ENCODE measurements around the gene HSPB7. TPM values are rescaled to one million over a fixed set of nuclear protein-coding genes. Genes with fewer than 3 reads are reported as not detected.

Gene HSPB7
- polyA plus RNA-seq, 3 donors, result not detected

- peaks cover 23 to 38% of the 10 kb centered on the region in 2 donors for H3K4me1 ChIP-seq (ENCODE audit: control insufficient read depth in 1 of 2, insufficient read depth in 2 of 2, low read length in 2 of 2)
Observed at GRCh38 chr1:15965228-15965767, 52.5 kb downstream of the HSPB7 start.

More at GRCh38 chr1:15965228-15965767, 52.5 kb downstream of the HSPB7 start:
- no peaks in the 10 kb centered on the region for H3K27me3 ChIP-seq (ENCODE audit: control insufficient read depth in 2 of 2, insufficient read depth in 2 of 2, low read length in 2 of 2)
- peaks cover 0 to 4% of the 10 kb centered on the region in 2 donors for H3K9me3 ChIP-seq (replicated peaks in 1 of 2; ENCODE audit: control insufficient read depth in 1 of 2, insufficient read depth in 1 of 2, low read length in 2 of 2)
- H3K79me2 ChIP-seq (ENCODE audit: insufficient read depth, low read length), result peaks cover 83% of the 10 kb centered on the region
- WGBS (ENCODE audit: insufficient coverage), result 86% methylated on average over 2 of the region's 7 CpGs
- H3K4me1 Mint-ChIP-seq, result peaks cover 39% of the 10 kb centered on the region
- H3K36me3 ChIP-seq (replicated peaks in 1 of 2; ENCODE audit: control insufficient read depth in 1 of 2, insufficient read depth in 2 of 2, low read length in 2 of 2), result peaks cover 24 to 40% of the 10 kb centered on the region in 2 donors
- peak overlapping the region; percentile 33 for H3K4me2 ChIP-seq (replicated peaks; ENCODE audit: extremely low read depth, low read length, poor library complexity, severe bottlenecking)
- peak overlapping the region in 6 of 7 donors; percentile 81 to 97 (median 87) for H3K27ac Mint-ChIP-seq
- peak overlapping the region in 1 of 3 experiments; percentile 30 for H3K4me3 ChIP-seq (replicated peaks in 1 of 3; ENCODE audit: low read depth in 2 of 3, low read length in 3 of 3)
- H3K9ac ChIP-seq (ENCODE audit: insufficient read depth, low read length, poor library complexity, severe bottlenecking), result peak overlapping the region; percentile 12
- peaks cover 0 to 2% (median 0%) of the 10 kb centered on the region in 3 donors for H3K27me3 Mint-ChIP-seq (ENCODE audit: low read depth in 3 of 3)
- intact Hi-C loops (cut with micrococcal nuclease), result no loop called here
- H3K27ac ChIP-seq (ENCODE audit: low read depth in 1 of 2, low read length in 2 of 2), result peak overlapping the region in 1 of 2 donors; percentile 93
- DNase-seq, result no peak
- H3K9me3 Mint-ChIP-seq, result peaks cover 0 to 1% (median 0%) of the 10 kb centered on the region in 7 donors
- H3K4me3 Mint-ChIP-seq, result no peak overlapping the region
- no peak overlapping the region for H2AFZ ChIP-seq (ENCODE audit: insufficient read depth, low read depth, low read length, poor library complexity, severe bottlenecking)
- no peak for TF ChIP-seq CTCF (IDR thresholded peaks at IDR 0.05)
- peaks cover 71% of the 10 kb centered on the region for H4K20me1 ChIP-seq (ENCODE audit: insufficient read depth, low read length)
- H3K36me3 Mint-ChIP-seq, result peaks cover 49 to 66% of the 10 kb centered on the region in 2 donors

Small RNA genes lying within 50 kb of the gene (small RNA-seq; reads per million reads assigned to genes)
- gene AL355994.1 (ENCODE audit: insufficient read length, low read depth) (not detected), gene AL355994.5 (ENCODE audit: insufficient read length, low read depth) (not detected)

Other genes starting within 250 kb of the HSPB7 start
- 1 to 10 TPM; 1.0 to 1.3 (median 1.0) TPM for gene UQCRHL, start 210.4 kb downstream of the HSPB7 start, polyA plus RNA-seq
- 10 to 100 TPM in 1 of 3 donors, 1 to 10 TPM in 2; 3.1 to 30.9 (median 6.1) TPM for gene SPEN, start 170.3 kb downstream of the HSPB7 start, polyA plus RNA-seq
- gene ZBTB17, start 41.9 kb downstream of the HSPB7 start, polyA plus RNA-seq, result 10 to 100 TPM in 1 of 3 donors, 1 to 10 TPM in 2; 2.8 to 93.3 (median 7.6) TPM
- not detected for gene SRARP, start 13.8 kb downstream of the HSPB7 start, polyA plus RNA-seq
- gene CLCNKA, start 4.0 kb upstream of the HSPB7 start, polyA plus RNA-seq, result under 1 TPM in 1 of 3 donors, not detected in 2; 0.07 TPM
- gene CLCNKB, start 25.7 kb upstream of the HSPB7 start, polyA plus RNA-seq, result not detected
- not detected for gene FAM131C, start 55.6 kb upstream of the HSPB7 start, polyA plus RNA-seq
- gene EPHA2, start 138.0 kb upstream of the HSPB7 start, polyA plus RNA-seq, result under 1 TPM in 1 of 3 donors, not detected in 2; 0.03 TPM
- gene ARHGEF19, start 194.6 kb upstream of the HSPB7 start, polyA plus RNA-seq, result 1 to 10 TPM; 2.2 to 7.9 (median 2.3) TPM
- gene CPLANE2, start 219.1 kb upstream of the HSPB7 start, polyA plus RNA-seq, result 1 to 10 TPM in 2 of 3 donors, under 1 TPM in 1; 0.54 to 1.7 (median 1.4) TPM